Suprapubic skin (tissue), 4 donors: ENCODE data around the gene BCL7B.
"Not testable (repeated sequence)": the region's sequence is repeated elsewhere in the genome, so short reads cannot be mapped to it uniquely, and the experiment has no call there.

ENCODE experiments used
- POLR2A ChIP-seq, 2 donors: fragments of 450-650 bp; IDR thresholded peaks; one replicate each; pipeline ENCODE4 v1.6.1; 2017; ENCODE audit warnings: antibody characterized with exemption in 2 of 2, mild to moderate bottlenecking in 2 of 2, moderate library complexity in 2 of 2
- POLR2AphosphoS5 ChIP-seq, 3 donors: sonication (generic); formaldehyde crosslinking; IDR thresholded peaks; one replicate each; pipeline ENCODE4 v1.6.1; 2017; ENCODE audit warnings: antibody characterized with exemption in 3 of 3
- TF ChIP-seq, protein P1 (sequence below), 2 donors: fragments of 200-600 bp in 1 of 2; fragments of 450-650 bp in 1 of 2; sonication (generic) in 1 of 2; IDR thresholded peaks; one replicate each; pipeline ENCODE4 v1.5.1; 2016 to 2019; ENCODE audit warnings: antibody characterized with exemption in 2 of 2, mild to moderate bottlenecking in 1 of 2, moderate library complexity in 1 of 2

DNA sequence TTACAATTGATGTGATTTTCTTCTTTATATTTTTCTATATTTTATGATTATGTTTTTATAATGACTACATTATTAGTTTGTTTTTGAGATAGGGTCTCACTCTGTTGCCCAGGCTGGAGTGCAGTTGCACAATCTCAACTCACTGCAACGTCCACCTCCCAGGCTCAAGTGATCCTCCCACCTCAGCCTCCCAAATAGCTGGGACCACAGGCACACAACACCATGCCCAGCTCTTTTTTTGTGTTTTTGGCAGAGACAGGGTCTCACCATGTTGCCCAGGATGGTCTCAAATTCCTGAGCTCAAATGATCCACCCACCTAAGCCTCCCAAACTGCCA lies 31.4 kb downstream of the BCL7B start:
- TF ChIP-seq, protein P1, sequence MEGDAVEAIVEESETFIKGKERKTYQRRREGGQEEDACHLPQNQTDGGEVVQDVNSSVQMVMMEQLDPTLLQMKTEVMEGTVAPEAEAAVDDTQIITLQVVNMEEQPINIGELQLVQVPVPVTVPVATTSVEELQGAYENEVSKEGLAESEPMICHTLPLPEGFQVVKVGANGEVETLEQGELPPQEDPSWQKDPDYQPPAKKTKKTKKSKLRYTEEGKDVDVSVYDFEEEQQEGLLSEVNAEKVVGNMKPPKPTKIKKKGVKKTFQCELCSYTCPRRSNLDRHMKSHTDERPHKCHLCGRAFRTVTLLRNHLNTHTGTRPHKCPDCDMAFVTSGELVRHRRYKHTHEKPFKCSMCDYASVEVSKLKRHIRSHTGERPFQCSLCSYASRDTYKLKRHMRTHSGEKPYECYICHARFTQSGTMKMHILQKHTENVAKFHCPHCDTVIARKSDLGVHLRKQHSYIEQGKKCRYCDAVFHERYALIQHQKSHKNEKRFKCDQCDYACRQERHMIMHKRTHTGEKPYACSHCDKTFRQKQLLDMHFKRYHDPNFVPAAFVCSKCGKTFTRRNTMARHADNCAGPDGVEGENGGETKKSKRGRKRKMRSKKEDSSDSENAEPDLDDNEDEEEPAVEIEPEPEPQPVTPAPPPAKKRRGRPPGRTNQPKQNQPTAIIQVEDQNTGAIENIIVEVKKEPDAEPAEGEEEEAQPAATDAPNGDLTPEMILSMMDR (IDR thresholded peaks at IDR 0.05), result not testable (repeated sequence)
- not testable (repeated sequence) for TF ChIP-seq POLR2A, POLR2AphosphoS5 (IDR thresholded peaks at IDR 0.05)
